ENCODE measurements around the gene WWOX.

Gene WWOX

DNA sequence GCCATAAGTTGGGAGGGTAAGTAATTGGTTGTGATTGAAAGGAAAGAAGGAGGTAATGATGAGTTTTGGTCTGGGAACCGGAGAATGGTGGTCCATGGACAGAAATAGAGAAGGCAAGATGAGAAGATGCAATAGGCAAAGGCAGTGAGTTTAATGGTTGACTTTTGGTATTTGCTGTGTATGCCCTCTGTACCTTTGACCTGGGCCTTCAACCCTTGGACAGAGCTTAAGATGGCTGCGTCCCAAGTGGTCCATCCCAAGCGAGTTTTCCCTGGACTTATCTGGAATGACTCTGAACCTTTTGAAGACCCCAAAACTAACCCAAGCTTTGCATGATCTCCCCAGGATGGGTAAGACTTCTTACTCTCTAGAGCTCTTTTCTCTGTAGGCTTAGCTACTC is 836.6 kb downstream of the WWOX start:
- H3K4me3 ChIP-seq (ENCODE audit: low read depth, low read length), result no peak overlapping the region
- TF ChIP-seq, protein P1, sequence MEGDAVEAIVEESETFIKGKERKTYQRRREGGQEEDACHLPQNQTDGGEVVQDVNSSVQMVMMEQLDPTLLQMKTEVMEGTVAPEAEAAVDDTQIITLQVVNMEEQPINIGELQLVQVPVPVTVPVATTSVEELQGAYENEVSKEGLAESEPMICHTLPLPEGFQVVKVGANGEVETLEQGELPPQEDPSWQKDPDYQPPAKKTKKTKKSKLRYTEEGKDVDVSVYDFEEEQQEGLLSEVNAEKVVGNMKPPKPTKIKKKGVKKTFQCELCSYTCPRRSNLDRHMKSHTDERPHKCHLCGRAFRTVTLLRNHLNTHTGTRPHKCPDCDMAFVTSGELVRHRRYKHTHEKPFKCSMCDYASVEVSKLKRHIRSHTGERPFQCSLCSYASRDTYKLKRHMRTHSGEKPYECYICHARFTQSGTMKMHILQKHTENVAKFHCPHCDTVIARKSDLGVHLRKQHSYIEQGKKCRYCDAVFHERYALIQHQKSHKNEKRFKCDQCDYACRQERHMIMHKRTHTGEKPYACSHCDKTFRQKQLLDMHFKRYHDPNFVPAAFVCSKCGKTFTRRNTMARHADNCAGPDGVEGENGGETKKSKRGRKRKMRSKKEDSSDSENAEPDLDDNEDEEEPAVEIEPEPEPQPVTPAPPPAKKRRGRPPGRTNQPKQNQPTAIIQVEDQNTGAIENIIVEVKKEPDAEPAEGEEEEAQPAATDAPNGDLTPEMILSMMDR (IDR thresholded peaks at IDR 0.05; ENCODE audit: insufficient read depth, low read depth, low read length, missing control alignments), result no peak
- DNase-seq (ENCODE audit: low read depth), result no peak

DNA sequence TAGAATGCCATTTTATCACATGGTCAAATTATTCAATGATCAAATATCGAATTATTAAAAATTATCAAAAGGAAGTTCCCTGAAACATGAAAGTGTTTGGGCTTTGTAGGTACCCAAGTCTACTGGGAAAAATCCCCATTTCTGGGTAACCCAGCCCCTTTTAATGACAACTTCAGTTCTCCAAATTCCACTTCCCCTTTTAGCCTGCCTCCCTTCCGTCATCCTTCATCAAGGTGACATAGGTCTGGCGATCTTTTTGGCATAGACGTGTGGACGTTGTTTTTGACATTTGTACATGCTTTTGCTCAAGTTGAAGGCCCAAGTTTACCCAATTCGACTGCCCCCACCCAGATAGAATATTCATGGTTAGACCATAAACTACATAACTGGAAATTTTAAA is 840.1 kb downstream of the WWOX start:
- DNase-seq (ENCODE audit: low read depth), result no peak
- TF ChIP-seq, protein P1 (IDR thresholded peaks at IDR 0.05; ENCODE audit: insufficient read depth, low read depth, low read length, missing control alignments), result no peak

DNA sequence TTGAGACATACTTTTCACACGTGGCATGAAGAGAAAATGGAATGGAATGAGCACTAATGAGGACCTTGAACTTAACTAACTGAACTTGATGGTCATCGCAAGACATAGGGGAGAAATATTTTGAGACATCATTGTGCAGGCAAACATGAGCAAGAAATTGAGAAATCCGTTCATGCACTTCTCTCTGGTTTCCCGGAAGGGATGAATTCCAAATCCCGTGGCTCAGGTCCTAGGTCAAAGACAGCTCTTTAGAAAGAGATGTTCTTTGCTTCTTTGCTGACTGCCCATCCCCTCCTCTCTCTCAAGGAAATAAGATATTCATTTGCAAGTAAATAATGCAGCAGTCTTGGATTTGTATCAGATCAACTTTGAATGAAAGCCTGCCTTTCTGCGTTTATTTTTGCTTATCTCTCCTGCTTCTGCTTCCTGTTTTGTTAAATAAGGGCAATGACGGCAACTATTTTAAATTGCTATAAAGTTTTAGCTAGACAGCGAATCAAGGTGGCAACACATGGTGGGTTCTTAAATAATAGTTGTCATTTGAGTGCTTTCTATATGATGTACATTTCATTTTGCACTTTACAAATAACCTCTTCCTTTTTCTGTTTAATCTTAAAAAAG is 843.3 kb downstream of the WWOX start:
- DNase-seq (ENCODE audit: low read depth), result no peak

More for the DNA sequence above, 840.1 kb downstream of the WWOX start:
- H3K4me3 ChIP-seq (ENCODE audit: low read depth, low read length), result no peak overlapping the region

DNA sequence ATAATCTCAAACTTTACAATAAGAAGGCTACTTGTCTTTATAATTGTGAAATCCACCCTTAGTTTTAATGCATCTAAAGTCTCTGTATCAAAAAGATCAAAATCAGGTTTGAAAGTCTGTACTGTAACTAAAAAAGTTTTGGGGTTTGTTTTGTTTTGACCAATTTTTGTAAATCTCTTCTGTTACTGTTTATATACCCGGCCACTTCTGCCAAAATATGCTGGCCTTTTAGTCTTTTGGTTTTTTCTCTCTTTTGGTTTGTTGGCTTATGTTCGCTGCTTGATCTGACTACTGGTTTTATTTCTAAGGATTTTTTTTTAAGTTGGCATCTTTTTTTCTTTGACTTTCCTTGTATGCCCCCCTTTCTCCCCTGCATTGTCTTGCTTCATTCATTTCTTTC is 845.9 kb downstream of the WWOX start:
- no peak overlapping the region for H3K4me3 ChIP-seq (ENCODE audit: low read depth, low read length)
- TF ChIP-seq, protein P1 (IDR thresholded peaks at IDR 0.05; ENCODE audit: insufficient read depth, low read depth, low read length, missing control alignments), result no peak
- DNase-seq (ENCODE audit: low read depth), result no peak

More for the DNA sequence above, 843.3 kb downstream of the WWOX start:
- TF ChIP-seq, protein P1 (IDR thresholded peaks at IDR 0.05; ENCODE audit: insufficient read depth, low read depth, low read length, missing control alignments), result no peak
- no peak overlapping the region for H3K4me3 ChIP-seq (ENCODE audit: low read depth, low read length)

DNA sequence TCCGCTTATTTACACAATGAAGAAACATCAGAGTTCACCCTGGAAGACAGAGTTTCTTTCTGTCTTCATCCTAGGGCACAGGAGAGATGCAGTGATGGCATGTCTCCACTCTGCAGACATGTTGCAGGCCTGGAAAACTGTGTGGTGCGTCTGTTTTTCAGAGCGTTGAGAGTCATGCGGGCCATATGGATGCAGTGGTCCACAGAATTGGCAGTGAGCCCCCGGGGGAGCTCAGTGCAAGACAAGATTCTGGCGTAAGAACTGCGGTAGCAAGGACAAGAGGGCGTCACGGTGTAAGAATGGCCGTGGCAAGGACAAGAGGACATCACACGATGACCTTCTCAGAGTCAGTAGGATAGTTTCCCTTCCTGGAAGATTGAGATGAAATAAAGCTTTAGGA is 847.1 kb downstream of the WWOX start:
- TF ChIP-seq, protein P1 (IDR thresholded peaks at IDR 0.05; ENCODE audit: insufficient read depth, low read depth, low read length, missing control alignments), result no peak
- no peak for DNase-seq (ENCODE audit: low read depth)
- no peak overlapping the region for H3K4me3 ChIP-seq (ENCODE audit: low read depth, low read length)

DNA sequence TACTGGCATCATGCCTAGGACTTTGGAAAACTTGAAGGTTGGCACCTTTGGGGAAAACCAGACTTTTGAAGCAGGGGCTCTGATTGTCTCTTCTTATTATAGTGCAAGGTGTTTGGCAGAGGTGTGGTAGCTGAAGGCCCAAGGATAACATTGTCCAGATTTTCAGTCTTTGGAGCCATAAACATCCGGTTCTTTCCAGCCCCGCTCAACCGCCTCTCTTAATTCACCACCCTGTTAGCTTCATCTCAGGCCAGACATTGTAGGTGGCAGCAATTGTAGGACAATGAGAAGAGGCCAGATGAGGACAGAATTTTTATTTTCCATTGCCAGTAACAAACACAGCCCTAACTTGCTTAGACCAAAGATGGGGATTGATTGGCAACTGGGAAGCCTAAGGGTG is 851.3 kb downstream of the WWOX start:
- TF ChIP-seq, protein P1 (IDR thresholded peaks at IDR 0.05; ENCODE audit: insufficient read depth, low read depth, low read length, missing control alignments), result no peak
- no peak for DNase-seq (ENCODE audit: low read depth)
- no peak overlapping the region for H3K4me3 ChIP-seq (ENCODE audit: low read depth, low read length)

DNA sequence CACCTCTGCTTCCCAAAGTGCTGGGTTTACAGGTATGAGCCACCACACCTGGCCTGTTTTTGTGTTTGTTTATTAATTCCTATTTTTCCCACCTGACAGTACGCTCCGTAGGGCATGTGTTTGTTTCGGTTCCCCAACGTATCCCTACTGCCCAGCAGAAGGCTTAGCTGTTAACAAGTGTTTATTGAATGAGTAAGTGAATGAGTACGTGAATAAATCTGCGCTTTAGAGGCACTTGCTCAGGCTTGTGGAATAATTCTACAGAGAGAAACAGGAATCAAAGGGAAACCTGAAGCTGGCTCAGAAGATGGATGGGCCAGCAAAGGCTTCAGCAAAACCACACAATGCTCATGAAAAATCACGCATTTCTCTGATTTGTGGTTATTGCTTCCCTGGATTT is 853.2 kb downstream of the WWOX start:
- DNase-seq (ENCODE audit: low read depth), result no peak
- TF ChIP-seq, protein P1 (IDR thresholded peaks at IDR 0.05; ENCODE audit: insufficient read depth, low read depth, low read length, missing control alignments), result no peak
- H3K4me3 ChIP-seq (ENCODE audit: low read depth, low read length), result no peak overlapping the region
